Omental fat pad (tissue), 4 donors: ENCODE results near the gene PPP2R2C. TPM values are rescaled to one million over a fixed set of nuclear protein-coding genes. Genes with fewer than 3 reads are reported as not detected.

Experiments
- ATAC-seq: fragments of 150-250 bp; one replicate; pipeline ENCODE4 v1.9.1; 2016; ENCODE audit warnings: mild to moderate bottlenecking, moderate library complexity; ENCODE audit not compliant: low FRiP score
- DNase-seq: peaks from one replicate; pipeline ENCODE4 v3.0.0-alpha.2; 2019; ENCODE audit warnings: low spot score
- total RNA-seq, 4 donors: library from RNA; depleted of rRNA; stranded (reverse); fragments of >200 nt; gene quantifications; one replicate each; pipeline ENCODE4 v1.1.0, GENCODE V29; 2016
- TF ChIP-seq, protein P1 (sequence below), 3 donors: fragments of 450-650 bp; IDR thresholded peaks; one replicate each; pipeline ENCODE4 v1.5.1; 2016 to 2017; ENCODE audit warnings: antibody characterized with exemption in 3 of 3, mild to moderate bottlenecking in 3 of 3, moderate library complexity in 2 of 3

Gene PPP2R2C
- total RNA-seq, 4 donors from 2014 or later: 0.38 to 1.7 (median 0.68) TPM

DNA sequence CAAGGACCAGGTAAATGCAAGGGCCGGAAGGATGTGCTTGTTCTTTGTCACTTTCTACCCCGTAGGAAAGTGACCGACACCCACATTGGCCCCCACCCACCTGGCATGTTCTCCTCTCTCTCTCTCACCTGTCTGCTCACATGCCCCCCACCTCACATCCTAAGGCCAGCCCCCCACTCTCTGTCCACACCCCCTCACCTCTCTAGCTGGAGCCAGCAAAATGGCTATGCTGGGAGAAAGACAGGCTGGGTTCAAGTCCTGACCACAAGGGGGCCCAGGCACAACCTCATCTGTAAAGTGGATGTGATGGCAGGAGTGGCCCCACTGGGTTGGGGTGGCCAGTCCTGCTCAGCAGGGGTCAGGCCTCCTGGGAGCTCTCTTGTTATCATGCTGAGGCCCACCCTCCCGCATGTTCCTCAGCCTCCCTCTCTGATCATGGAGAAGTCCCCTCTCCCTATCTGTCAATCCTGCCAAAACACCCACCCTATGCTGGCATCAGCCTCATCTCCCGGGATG lies 1.7 kb upstream of the PPP2R2C start:
- ATAC-seq: no peak
- TF ChIP-seq, protein P1, sequence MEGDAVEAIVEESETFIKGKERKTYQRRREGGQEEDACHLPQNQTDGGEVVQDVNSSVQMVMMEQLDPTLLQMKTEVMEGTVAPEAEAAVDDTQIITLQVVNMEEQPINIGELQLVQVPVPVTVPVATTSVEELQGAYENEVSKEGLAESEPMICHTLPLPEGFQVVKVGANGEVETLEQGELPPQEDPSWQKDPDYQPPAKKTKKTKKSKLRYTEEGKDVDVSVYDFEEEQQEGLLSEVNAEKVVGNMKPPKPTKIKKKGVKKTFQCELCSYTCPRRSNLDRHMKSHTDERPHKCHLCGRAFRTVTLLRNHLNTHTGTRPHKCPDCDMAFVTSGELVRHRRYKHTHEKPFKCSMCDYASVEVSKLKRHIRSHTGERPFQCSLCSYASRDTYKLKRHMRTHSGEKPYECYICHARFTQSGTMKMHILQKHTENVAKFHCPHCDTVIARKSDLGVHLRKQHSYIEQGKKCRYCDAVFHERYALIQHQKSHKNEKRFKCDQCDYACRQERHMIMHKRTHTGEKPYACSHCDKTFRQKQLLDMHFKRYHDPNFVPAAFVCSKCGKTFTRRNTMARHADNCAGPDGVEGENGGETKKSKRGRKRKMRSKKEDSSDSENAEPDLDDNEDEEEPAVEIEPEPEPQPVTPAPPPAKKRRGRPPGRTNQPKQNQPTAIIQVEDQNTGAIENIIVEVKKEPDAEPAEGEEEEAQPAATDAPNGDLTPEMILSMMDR (IDR thresholded peaks at IDR 0.05): no peak

DNA sequence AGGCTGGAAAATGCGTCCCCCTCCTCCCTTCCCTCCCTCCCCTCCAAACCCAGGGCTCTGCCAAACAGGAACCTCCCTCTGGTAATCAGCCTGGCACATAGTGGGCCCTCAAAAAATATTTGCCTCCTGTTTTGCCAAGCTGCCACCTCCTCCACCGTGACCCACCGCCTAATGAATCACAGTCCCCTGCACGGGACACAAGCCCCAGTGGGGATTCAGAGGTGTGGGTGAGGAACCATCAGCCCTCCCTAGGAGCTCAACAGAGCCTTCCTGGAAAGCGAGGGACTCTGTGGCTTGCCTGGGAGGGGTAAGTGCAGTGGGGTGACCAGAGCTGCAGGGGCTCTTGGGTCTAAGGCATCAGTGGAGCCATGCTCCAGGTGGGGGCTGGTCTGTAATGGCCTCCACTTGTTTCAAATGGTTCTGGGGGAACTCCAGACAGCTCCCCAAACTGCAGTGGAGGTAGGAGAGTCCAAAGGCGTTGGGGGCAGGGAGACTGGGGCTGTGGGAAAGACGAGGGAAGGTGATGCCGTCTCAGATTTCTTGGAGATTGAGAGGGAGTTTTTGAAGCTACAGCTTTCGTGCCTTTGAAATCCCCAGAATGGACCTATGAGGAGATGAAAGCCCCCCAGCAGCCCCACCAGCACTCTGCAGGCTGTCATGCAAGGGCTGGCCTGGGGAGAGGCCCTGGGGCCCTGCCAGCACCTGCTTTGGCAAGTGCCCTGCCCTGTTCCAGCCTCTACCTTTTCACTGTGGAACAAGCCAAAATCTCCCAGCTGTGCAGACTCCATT lies 1.0 kb upstream of the PPP2R2C start:
- DNase-seq (peak; percentile 2), ATAC-seq (no peak)
- TF ChIP-seq, protein P1 (IDR thresholded peaks at IDR 0.05): no peak

More for the DNA sequence above, 1.7 kb upstream of the PPP2R2C start:
- DNase-seq: peak; percentile 14

DNA sequence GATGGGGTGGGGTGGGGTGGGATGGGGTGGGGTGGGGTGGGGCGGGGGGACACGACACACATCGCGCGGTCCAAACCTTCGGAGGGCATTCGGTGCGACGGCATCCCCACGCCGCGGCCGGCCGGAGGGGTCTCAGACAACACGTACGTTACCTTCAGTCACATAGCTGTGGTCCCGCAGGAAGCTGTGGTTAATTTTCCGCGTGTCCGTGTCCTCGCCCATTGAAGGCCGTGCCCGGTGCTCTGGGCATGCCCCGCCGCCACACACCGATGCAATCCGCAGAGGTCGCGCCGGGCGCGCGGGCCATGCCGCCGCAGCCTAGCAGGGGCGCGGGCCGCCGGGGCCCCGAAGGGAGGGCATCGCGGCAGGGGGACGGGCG lies 417 bp downstream of the PPP2R2C start:
- ATAC-seq (no peak), DNase-seq (peak; percentile 6)
- TF ChIP-seq, protein P1 (IDR thresholded peaks at IDR 0.05): no peak

DNA sequence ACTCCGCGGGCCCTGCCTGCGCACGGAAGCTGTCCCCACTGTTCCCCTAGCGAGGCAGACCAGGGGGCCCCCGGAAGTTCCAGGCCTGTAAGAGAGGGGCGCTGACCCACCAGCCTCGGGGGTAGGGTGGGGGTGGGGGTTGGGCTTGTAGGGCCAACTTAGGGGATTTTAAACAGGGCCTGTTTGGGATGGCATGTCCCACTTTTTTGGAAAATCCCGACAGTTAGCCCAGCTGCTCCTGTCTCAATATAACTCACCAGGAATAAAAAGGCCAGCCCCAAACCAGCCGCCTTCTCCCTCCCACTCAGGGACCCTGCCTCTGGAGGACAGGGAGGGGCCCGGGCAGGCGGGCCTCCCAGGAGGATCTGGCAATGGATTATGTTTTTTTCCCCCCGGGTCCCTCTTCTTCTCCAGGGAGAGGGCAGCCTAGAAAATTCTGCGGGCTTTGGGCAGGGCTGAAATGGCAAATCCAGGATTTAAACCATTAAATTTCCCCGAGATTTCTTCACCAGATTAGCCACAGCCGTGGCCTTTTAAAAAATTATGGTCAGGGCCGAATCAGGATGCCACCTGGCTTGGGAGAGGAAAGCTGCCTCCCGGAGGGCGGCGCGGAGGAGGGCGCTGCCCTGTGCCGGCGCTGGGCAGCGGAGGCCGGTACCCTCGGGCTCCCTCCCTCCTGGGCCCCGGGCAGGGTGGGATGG lies 957 bp downstream of the PPP2R2C start:
- peak; percentile 9 for DNase-seq
- peak; percentile 6 for ATAC-seq
- TF ChIP-seq, protein P1 (IDR thresholded peaks at IDR 0.05): no peak

DNA sequence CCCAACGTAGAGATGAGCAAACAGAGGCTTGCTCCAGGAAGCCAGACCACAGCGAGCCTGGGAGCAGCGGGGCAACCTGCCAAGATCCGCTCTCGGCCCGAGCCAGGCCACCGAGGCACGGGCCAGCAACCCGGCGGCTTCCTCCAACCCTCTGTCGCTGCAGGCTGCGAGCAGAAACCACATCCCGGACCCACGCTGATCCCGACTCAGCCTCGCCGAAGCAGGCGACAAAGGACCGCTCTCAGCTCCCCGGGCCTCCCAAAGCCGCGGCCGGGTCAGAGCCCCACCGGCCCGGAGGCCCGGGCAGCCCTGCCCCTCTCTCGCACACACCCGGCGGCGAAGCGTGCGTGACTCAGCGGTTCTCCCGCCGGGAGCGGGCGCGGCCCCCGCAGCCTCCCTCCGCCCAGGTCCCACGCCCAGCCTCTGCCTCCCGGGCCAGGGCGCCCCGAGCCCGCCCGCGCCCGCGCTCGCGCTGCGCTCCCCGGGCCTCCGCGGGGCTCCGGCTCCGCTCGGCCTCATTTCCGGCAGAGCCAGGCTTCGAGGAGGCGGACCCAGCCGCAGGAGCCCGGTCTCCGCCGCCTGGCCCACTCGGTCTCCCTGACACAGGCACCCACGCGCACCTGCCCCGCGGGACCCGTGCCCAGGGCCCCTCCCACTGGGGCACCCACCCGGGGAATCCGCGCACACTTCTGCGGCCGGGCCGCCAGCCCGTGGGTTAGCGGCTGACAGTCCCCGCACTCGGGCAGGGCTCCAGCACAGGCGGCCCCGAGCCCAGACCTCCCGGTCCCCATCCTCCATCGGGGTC lies 1.7 kb downstream of the PPP2R2C start:
- TF ChIP-seq, protein P1 (IDR thresholded peaks at IDR 0.05): no peak
- ATAC-seq (peak; percentile 89), DNase-seq (peak; percentile 20)

DNA sequence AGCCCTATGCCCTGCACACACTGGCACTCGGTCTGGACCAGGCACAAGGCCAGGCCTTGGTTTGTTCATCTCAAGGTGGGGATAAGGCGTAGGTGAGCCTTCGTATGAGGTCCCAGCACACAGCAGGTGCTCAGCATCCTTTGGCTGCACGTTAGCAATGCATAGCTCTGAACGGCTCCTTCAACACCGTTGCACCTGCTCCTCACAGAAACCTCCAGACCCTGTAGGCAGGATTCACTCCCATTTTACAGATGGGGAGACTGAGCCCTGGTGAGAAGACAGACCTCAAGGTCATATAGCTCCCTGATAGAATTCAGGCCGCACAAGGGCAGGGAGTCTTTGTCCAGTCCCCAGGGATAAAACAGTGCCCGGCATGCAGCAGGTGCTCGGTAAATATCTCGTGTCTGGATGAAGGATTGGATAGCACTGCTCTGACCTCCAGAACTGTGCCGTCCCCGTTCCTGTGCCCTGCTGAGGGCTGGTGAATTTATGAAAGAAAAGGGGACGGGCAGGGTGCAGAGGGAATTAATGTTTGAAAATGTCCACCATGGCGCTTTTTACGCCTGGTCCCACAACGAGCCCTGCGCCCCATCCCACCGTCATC lies 2.4 kb downstream of the PPP2R2C start:
- DNase-seq (peak; percentile 11), ATAC-seq (no peak)
- TF ChIP-seq, protein P1 (IDR thresholded peaks at IDR 0.05): no peak
